Measurements from ENCODE around the gene MEF2A.

MEF2A gene

DNA sequence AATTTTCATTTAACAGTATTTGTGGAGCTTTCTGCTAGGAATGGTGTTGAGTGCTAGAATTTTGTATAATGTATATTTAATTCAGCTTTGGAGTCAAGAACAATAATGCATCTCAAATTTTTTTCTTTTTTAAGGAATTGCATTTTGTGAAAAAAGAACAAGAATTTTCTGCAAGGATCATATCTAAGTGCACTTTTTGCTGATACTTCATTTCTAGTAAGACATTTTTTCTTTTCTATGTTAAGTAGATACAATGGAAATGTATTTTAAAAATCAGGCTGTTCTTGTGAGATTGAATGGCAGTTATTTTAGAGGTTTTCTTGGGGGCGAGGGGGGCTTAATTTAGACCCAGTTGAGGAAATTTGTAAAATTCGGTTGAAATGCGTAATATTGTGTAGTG lies 32.5 kb downstream of the MEF2A start:
- Histone ChIP-seq H3K27ac (ENCODE audit: insufficient read depth, low read length, poor library complexity, severe bottlenecking) (no peak overlapping the region), H3K27me3 (replicated peaks; ENCODE audit: control insufficient read depth, insufficient read depth, low read length, poor library complexity, severe bottlenecking) (no peaks in the 10 kb centered on the region), H3K4me3 (ENCODE audit: insufficient read depth, low read depth, low read length, poor library complexity, severe bottlenecking) (no peak overlapping the region), H3K36me3 (ENCODE audit: control insufficient read depth, insufficient read depth, low read length) (peaks cover 6% of the 10 kb centered on the region), H3K4me1 (ENCODE audit: control insufficient read depth, insufficient read depth, low read length, poor library complexity, severe bottlenecking) (no peaks in the 10 kb centered on the region), H3K9me3 (ENCODE audit: control insufficient read depth, low read length) (peaks cover 3% of the 10 kb centered on the region)
- DNase-seq, result no peak

DNA sequence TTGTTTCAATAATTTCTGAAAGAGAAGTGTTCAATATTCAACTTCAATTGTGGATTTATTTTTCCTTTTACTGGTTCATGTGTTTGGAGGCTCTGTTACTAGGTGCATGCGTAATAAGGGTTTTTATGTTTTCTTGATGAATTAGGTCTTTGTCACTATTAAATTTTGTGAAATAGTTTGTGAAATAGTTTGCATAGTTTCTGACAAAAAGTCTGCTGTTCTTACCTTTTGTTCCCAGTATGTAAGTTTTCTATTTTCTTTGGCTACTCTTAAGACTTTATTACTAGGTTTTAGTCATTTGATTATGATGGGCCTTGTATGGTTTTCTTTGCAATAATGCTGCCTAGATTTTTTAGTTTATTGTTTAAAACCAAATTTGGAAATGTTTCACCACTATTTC lies 38.0 kb downstream of the MEF2A start:
- DNase-seq, result no peak
- no peak overlapping the region for H3K27ac ChIP-seq (ENCODE audit: insufficient read depth, low read length, poor library complexity, severe bottlenecking)
- no peaks in the 10 kb centered on the region for H3K4me1 ChIP-seq (ENCODE audit: control insufficient read depth, insufficient read depth, low read length, poor library complexity, severe bottlenecking)

DNA sequence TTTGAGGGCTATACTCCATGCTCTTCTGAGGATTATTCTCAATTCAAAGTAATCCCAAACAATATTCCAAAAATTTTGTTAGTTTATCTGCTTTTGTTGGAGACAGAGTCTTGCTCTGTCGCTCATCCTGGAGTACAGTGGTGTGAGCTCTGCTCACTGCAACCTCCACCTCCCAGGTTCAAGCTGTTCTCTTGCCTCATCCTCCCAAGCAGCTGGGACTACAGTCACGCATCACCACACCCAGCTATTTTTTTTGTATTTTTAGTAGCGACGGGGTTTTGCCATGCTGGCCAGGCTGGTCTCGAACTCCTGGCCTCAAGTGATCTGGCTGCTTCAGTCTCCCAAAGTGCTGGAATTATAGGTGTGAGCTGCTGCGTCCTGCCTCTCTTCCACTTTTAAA lies 39.1 kb downstream of the MEF2A start:
- H3K9me3 ChIP-seq (ENCODE audit: control insufficient read depth, low read length), result no peaks in the 10 kb centered on the region
- H3K27me3 ChIP-seq (replicated peaks; ENCODE audit: control insufficient read depth, insufficient read depth, low read length, poor library complexity, severe bottlenecking), result no peaks in the 10 kb centered on the region
- no peak for DNase-seq
- no peak overlapping the region for H3K4me3 ChIP-seq (ENCODE audit: insufficient read depth, low read depth, low read length, poor library complexity, severe bottlenecking)
- peaks cover 6% of the 10 kb centered on the region for H3K36me3 ChIP-seq (ENCODE audit: control insufficient read depth, insufficient read depth, low read length)
- H3K4me1 ChIP-seq (ENCODE audit: control insufficient read depth, insufficient read depth, low read length, poor library complexity, severe bottlenecking), result no peaks in the 10 kb centered on the region
- H3K27ac ChIP-seq (ENCODE audit: insufficient read depth, low read length, poor library complexity, severe bottlenecking), result no peak overlapping the region

More for the DNA sequence above, 38.0 kb downstream of the MEF2A start:
- no peaks in the 10 kb centered on the region for H3K27me3 ChIP-seq (replicated peaks; ENCODE audit: control insufficient read depth, insufficient read depth, low read length, poor library complexity, severe bottlenecking)
- H3K36me3 ChIP-seq (ENCODE audit: control insufficient read depth, insufficient read depth, low read length), result peaks cover 6% of the 10 kb centered on the region
- no peak overlapping the region for H3K4me3 ChIP-seq (ENCODE audit: insufficient read depth, low read depth, low read length, poor library complexity, severe bottlenecking)
- H3K9me3 ChIP-seq (ENCODE audit: control insufficient read depth, low read length), result no peaks in the 10 kb centered on the region

DNA sequence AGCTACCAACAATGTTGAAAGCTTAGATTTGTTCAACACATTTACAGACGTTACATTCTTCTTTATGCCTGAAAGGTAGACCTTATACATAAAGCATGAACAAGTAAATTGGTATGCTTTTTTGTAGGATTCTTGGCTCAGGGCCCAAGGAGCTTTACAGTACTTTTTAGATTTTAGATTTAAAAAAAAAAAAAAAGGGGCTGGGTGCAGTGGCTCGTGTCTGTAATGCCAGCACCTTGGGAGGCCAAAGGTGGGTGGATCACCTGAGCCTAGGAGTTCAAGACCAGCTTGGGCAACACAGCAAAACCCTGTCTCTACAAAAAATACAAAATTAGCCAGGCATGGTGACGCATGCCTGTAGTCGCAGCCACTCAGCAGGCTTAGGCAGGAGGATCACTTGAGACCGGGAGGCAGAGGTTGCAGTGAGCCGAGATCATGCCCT lies 39.7 kb downstream of the MEF2A start:
- no peaks in the 10 kb centered on the region for H3K27me3 ChIP-seq (replicated peaks; ENCODE audit: control insufficient read depth, insufficient read depth, low read length, poor library complexity, severe bottlenecking)
- H3K36me3 ChIP-seq (ENCODE audit: control insufficient read depth, insufficient read depth, low read length), result peaks cover 4% of the 10 kb centered on the region
- H3K27ac ChIP-seq (ENCODE audit: insufficient read depth, low read length, poor library complexity, severe bottlenecking), result no peak overlapping the region
- no peak overlapping the region for H3K4me3 ChIP-seq (ENCODE audit: insufficient read depth, low read depth, low read length, poor library complexity, severe bottlenecking)
- DNase-seq, result no peak
- H3K9me3 ChIP-seq (ENCODE audit: control insufficient read depth, low read length), result no peaks in the 10 kb centered on the region
- no peaks in the 10 kb centered on the region for H3K4me1 ChIP-seq (ENCODE audit: control insufficient read depth, insufficient read depth, low read length, poor library complexity, severe bottlenecking)

DNA sequence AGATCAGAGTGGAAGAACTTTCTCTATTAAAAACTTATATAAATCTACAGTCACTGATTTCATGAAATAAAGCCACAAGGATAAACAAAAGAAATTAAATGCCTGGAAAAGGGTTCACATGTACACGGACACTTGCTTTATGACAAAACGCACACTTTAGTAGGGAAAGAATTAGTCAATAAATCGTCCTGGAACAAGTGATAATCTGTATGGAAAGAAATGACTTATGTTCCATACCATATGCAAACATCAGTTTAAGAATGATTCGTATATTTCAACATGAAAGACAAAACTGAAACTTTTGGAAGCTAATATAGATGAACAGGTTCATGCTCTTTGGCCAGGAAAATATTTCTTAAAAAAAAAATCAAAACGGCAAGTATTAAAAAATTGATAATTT lies 40.2 kb downstream of the MEF2A start:
- Histone ChIP-seq H3K4me3 (ENCODE audit: insufficient read depth, low read depth, low read length, poor library complexity, severe bottlenecking) (no peak overlapping the region), H3K27me3 (replicated peaks; ENCODE audit: control insufficient read depth, insufficient read depth, low read length, poor library complexity, severe bottlenecking) (no peaks in the 10 kb centered on the region), H3K4me1 (ENCODE audit: control insufficient read depth, insufficient read depth, low read length, poor library complexity, severe bottlenecking) (no peaks in the 10 kb centered on the region), H3K9me3 (ENCODE audit: control insufficient read depth, low read length) (no peaks in the 10 kb centered on the region), H3K36me3 (ENCODE audit: control insufficient read depth, insufficient read depth, low read length) (no peaks in the 10 kb centered on the region), H3K27ac (ENCODE audit: insufficient read depth, low read length, poor library complexity, severe bottlenecking) (no peak overlapping the region)
- no peak for DNase-seq

DNA sequence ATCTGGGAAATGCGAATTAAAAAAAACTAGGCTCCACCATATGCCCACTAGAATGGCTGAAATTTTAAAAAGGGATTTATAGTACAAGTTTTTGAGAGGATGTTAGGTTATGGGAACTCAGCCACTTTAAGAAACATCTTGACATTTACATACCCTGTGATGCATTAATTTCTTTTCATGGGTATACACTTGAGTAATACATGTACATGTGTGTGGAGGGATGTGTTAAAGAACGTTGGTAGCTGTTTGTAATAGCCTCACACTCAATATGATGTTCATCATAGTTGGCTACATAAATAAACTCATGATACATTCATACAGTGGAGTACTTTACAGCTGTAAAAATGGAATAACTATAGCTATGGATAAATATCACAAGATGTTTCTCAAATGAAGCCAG lies 40.9 kb downstream of the MEF2A start:
- Histone ChIP-seq H3K36me3 (ENCODE audit: control insufficient read depth, insufficient read depth, low read length) (no peaks in the 10 kb centered on the region), H3K4me3 (ENCODE audit: insufficient read depth, low read depth, low read length, poor library complexity, severe bottlenecking) (no peak overlapping the region), H3K9me3 (ENCODE audit: control insufficient read depth, low read length) (no peaks in the 10 kb centered on the region), H3K27me3 (replicated peaks; ENCODE audit: control insufficient read depth, insufficient read depth, low read length, poor library complexity, severe bottlenecking) (no peaks in the 10 kb centered on the region), H3K27ac (ENCODE audit: insufficient read depth, low read length, poor library complexity, severe bottlenecking) (no peak overlapping the region), H3K4me1 (ENCODE audit: control insufficient read depth, insufficient read depth, low read length, poor library complexity, severe bottlenecking) (no peaks in the 10 kb centered on the region)
- DNase-seq, result no peak

DNA sequence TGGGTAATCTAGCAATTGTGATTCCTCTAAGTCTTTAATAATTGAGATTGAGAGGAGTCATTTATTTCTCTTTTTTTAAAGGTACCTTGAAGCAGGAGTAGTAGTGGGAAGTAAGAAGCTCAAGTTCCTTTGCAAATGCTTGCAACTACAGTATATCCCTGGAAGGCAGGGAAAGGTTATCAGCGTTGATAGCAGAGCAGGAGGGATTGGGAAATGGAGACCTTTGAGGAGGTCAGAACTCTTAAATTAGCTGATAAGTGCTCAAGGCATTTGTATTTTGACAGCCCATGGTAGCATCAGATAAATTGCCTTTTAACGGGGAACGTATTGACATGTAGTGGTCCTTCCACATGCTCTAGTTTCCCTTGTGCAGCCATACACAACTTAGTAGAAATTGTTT lies 47.7 kb downstream of the MEF2A start:
- H3K4me1 ChIP-seq (ENCODE audit: control insufficient read depth, insufficient read depth, low read length, poor library complexity, severe bottlenecking), result peaks cover 3% of the 10 kb centered on the region
- H3K27ac ChIP-seq (ENCODE audit: insufficient read depth, low read length, poor library complexity, severe bottlenecking), result no peak overlapping the region
- no peak for DNase-seq
- no peaks in the 10 kb centered on the region for H3K36me3 ChIP-seq (ENCODE audit: control insufficient read depth, insufficient read depth, low read length)
- H3K9me3 ChIP-seq (ENCODE audit: control insufficient read depth, low read length), result no peaks in the 10 kb centered on the region
- no peak overlapping the region for H3K4me3 ChIP-seq (ENCODE audit: insufficient read depth, low read depth, low read length, poor library complexity, severe bottlenecking)
- H3K27me3 ChIP-seq (replicated peaks; ENCODE audit: control insufficient read depth, insufficient read depth, low read length, poor library complexity, severe bottlenecking), result no peaks in the 10 kb centered on the region

DNA sequence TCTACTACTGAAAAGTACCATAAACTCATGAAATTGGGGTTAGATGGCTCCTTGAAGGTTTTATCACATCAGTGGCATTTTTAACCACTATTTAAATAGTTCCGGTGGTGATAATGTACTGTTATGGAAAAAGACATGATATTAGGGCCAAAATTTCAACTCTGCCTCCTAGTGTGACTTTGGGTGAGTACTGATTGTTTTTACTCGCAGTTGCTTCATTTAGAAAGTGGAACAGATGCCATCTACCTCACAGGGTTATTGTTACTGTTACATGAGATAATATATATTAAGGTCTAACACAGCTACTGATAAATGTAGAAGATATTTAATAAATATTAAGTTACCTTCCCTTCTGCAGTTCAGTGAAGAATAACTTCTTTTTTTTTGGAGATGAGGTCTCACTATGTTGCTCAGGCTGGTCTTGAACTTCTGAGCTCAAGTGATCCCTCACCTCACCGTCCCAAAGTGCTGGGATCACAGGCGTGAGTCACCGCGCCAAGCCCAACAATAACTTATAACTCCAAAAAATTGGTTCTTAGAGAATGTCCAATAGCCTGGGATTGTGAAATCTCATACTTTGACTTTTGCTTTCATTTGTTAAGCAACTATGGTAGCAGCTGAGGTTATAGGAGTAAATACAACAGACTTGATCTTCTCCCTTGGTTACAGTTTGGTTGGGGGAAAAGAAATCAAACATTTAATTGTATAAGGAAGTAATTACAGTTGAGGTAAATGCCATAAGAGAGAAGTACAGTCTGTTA lies 48.3 kb downstream of the MEF2A start:
- DNase-seq, result no peak
- Histone ChIP-seq H3K9me3 (ENCODE audit: control insufficient read depth, low read length) (no peaks in the 10 kb centered on the region), H3K4me1 (ENCODE audit: control insufficient read depth, insufficient read depth, low read length, poor library complexity, severe bottlenecking) (peaks cover 3% of the 10 kb centered on the region), H3K4me3 (ENCODE audit: insufficient read depth, low read depth, low read length, poor library complexity, severe bottlenecking) (no peak overlapping the region), H3K27ac (ENCODE audit: insufficient read depth, low read length, poor library complexity, severe bottlenecking) (no peak overlapping the region), H3K27me3 (replicated peaks; ENCODE audit: control insufficient read depth, insufficient read depth, low read length, poor library complexity, severe bottlenecking) (no peaks in the 10 kb centered on the region), H3K36me3 (ENCODE audit: control insufficient read depth, insufficient read depth, low read length) (no peaks in the 10 kb centered on the region)

DNA sequence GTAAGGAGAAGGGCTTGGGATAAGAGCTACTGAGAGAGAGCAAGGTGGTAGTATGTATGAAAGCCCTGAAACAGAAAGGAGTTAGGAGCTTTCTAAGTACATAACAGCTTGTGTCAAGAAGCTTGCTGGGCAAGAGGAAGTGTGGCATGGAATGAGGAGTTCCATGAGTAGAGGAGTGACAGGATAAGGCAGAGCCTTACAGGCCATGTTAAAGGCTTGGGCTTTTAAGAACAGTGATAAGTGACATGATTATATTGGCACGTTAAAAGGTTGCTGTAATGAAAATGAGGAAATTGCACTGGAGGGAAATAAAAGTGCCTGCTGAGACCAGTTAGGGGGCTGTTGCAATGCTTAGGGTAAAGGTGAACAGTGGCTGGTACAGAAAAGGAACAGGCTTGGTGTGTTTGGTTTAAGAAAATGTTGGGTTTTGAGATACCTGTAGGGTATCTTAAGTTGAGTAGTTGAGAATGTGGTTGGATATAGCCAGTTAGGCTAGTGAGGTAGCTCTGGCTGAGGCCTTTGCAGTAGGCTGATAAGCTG lies 49.0 kb downstream of the MEF2A start:
- Histone ChIP-seq H3K4me1 (ENCODE audit: control insufficient read depth, insufficient read depth, low read length, poor library complexity, severe bottlenecking) (peaks cover 3% of the 10 kb centered on the region), H3K4me3 (ENCODE audit: insufficient read depth, low read depth, low read length, poor library complexity, severe bottlenecking) (no peak overlapping the region), H3K27me3 (replicated peaks; ENCODE audit: control insufficient read depth, insufficient read depth, low read length, poor library complexity, severe bottlenecking) (no peaks in the 10 kb centered on the region), H3K27ac (ENCODE audit: insufficient read depth, low read length, poor library complexity, severe bottlenecking) (no peak overlapping the region), H3K9me3 (ENCODE audit: control insufficient read depth, low read length) (no peaks in the 10 kb centered on the region), H3K36me3 (ENCODE audit: control insufficient read depth, insufficient read depth, low read length) (no peaks in the 10 kb centered on the region)
- no peak for DNase-seq

DNA sequence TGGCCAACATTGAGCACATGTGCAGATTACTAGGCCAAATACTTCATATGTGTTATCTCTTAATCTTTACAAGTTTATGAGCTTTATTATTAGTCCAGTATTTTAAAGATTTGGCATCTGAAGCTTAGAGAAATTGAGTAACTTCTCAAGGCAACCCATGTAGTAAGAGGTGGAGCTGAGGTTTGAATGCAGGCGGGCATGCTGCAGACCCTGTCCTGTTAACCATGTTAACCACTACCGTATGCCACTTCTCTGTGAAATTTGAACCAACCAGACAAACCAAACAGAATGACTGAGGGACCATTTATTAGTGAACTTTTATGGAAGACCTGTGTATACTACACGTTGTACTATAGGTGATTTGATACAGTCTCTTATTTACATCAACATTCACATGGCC lies 49.7 kb downstream of the MEF2A start:
- Histone ChIP-seq H3K27me3 (replicated peaks; ENCODE audit: control insufficient read depth, insufficient read depth, low read length, poor library complexity, severe bottlenecking) (no peaks in the 10 kb centered on the region), H3K4me1 (ENCODE audit: control insufficient read depth, insufficient read depth, low read length, poor library complexity, severe bottlenecking) (peaks cover 3% of the 10 kb centered on the region), H3K9me3 (ENCODE audit: control insufficient read depth, low read length) (no peaks in the 10 kb centered on the region), H3K27ac (ENCODE audit: insufficient read depth, low read length, poor library complexity, severe bottlenecking) (no peak overlapping the region), H3K36me3 (ENCODE audit: control insufficient read depth, insufficient read depth, low read length) (no peaks in the 10 kb centered on the region), H3K4me3 (ENCODE audit: insufficient read depth, low read depth, low read length, poor library complexity, severe bottlenecking) (no peak overlapping the region)
- DNase-seq, result no peak

Measured in effector memory CD4-positive, alpha-beta T cell (primary cell).